HCT116 (cell line): Measurements from ENCODE around the gene LYSMD1. TPM values are rescaled to one million over a fixed set of nuclear protein-coding genes. Genes with fewer than 3 reads are reported as not detected.
A peak's percentile ranks its signal among the peaks of the same experiment; 100 is the strongest.

Source experiments
- ATAC-seq: fragments of 200-7000 bp; cut with Tn5 transposase; 2 replicates; pipeline ENCODE4 v1.9.1; 2020; ENCODE audit warnings: mild to moderate bottlenecking, moderate library complexity
- BruUV-seq: library from RNA; stranded (reverse); fragments of 400-500 nt; replicated peaks from 2 replicates; lab custom pipeline; 2021; lab: Mats Ljungman, UMichigan
- CTCF ChIA-PET: fragments of 300-600 bp; sonication (Branson Sonifier 250); formaldehyde crosslinking; loops from one replicate; lab custom pipeline; 2021; ENCODE audit warnings: antibody characterized with exemption; lab: Charles Lee
- POLR2A ChIA-PET: fragments of 300-600, 350-600 bp; sonication (Branson Sonifier 250); formaldehyde crosslinking; loops from one replicate; lab custom pipeline; 2021; ENCODE audit warnings: antibody characterized with exemption; lab: Charles Lee
- RAD21 ChIA-PET, 2 experiments: fragments of 300-600 bp; sonication (Branson Sonifier 250); formaldehyde crosslinking; loops; one replicate each; lab custom pipeline; 2023; ENCODE audit warnings: low total read pairs in 2 of 2; ENCODE audit not compliant: uncharacterized antibody in 2 of 2, unreplicated experiment in 2 of 2, low non-redundant PET in 1 of 2; lab: Charles Lee
- DNase-seq: peaks from one replicate; pipeline ENCODE4 v3.0.0-alpha.2; 2010; ENCODE audit warnings: low read depth, low spot score
- H2AFZ ChIP-seq: fragments of 200-600 bp; shearing (Covaris generic), sonication (generic); 2 replicates; pipeline ENCODE4 v1.6.1; 2017; ENCODE audit warnings: low read depth, mixed run types, mixed read lengths, antibody characterized with exemption, low read length; ENCODE audit not compliant: poor library complexity, severe bottlenecking
- H3K27ac ChIP-seq: 2 replicates; pipeline ENCODE4 v1.5.1; 2012; ENCODE audit warnings: low read depth, low read length
- H3K27me3 ChIP-seq: fragments of 200-600 bp; sonication (generic); 2 replicates; pipeline ENCODE4 v1.6.1; 2016; ENCODE audit warnings: mixed run types, low read length, mixed read lengths; ENCODE audit not compliant: insufficient read depth
- H3K36me3 ChIP-seq, 2 experiments: fragments of 200-500 bp in 1 of 2; fragments of 200-600 bp in 1 of 2; sonication (Bioruptor generic) in 1 of 2; sonication (generic) in 1 of 2; 2 replicates each; pipeline versions ENCODE4 v1.5.1 to v1.6.1; 2014 to 2016; ENCODE audit warnings: low read length in 2 of 2, inconsistent platforms in 1 of 2, mixed read lengths in 1 of 2, mixed run types in 1 of 2; ENCODE audit not compliant: insufficient read depth in 2 of 2, control insufficient read depth in 1 of 2
- H3K4me1 ChIP-seq, 2 experiments: fragments of 200-600 bp in 1 of 2; sonication (generic) in 1 of 2; 2 replicates each; pipeline versions ENCODE4 v1.5.1 to v1.6.1; 2012 to 2017; ENCODE audit warnings: low read length in 2 of 2, inconsistent platforms in 1 of 2, mild to moderate bottlenecking in 1 of 2, mixed read lengths in 1 of 2, mixed run types in 1 of 2, moderate library complexity in 1 of 2; ENCODE audit not compliant: insufficient read depth in 2 of 2, control insufficient read depth in 1 of 2
- H3K4me2 ChIP-seq: fragments of 200-600 bp; sonication (generic); 2 replicates; pipeline ENCODE4 v1.6.1; 2017; ENCODE audit warnings: mixed run types, low read length, mixed read lengths
- H3K4me3 ChIP-seq, 2 experiments: fragments of 200-600 bp in 1 of 2; sonication (generic) in 1 of 2; replicated peaks in 1 of 2; 2 replicates each; pipeline ENCODE4 v1.5.1; 2011 to 2016; ENCODE audit warnings: low read length in 2 of 2, control low read depth in 1 of 2, low read depth in 1 of 2, mild to moderate bottlenecking in 1 of 2, mixed read lengths in 1 of 2, mixed run types in 1 of 2
- H3K79me2 ChIP-seq: fragments of 200-600 bp; sonication (generic); 2 replicates; pipeline ENCODE4 v1.6.1; 2017; ENCODE audit warnings: mild to moderate bottlenecking, mixed run types, low read length, moderate library complexity, mixed read lengths; ENCODE audit not compliant: insufficient read depth
- H3K9ac ChIP-seq: fragments of 200-600 bp; sonication (generic); 2 replicates; pipeline ENCODE4 v1.6.1; 2016; ENCODE audit warnings: low read length, mixed read lengths
- H3K9me2 ChIP-seq: fragments of 200-600 bp; sonication (generic), shearing (Covaris generic); 2 replicates; pipeline ENCODE4 v1.6.1; 2017; ENCODE audit warnings: mixed run types, mild to moderate bottlenecking, moderate library complexity; ENCODE audit not compliant: insufficient read depth
- H3K9me3 ChIP-seq, 2 experiments: fragments of 200-500 bp in 1 of 2; fragments of 200-600 bp in 1 of 2; sonication (Bioruptor generic) in 1 of 2; sonication (generic) in 1 of 2; 2 replicates each; pipeline ENCODE4 v1.6.1; 2014 to 2017; ENCODE audit warnings: low read length in 2 of 2, mixed read lengths in 2 of 2, inconsistent platforms in 1 of 2, low read depth in 1 of 2, mild to moderate bottlenecking in 1 of 2, mixed run types in 1 of 2, moderate library complexity in 1 of 2; ENCODE audit not compliant: control insufficient read depth in 1 of 2, insufficient read depth in 1 of 2
- H4K20me1 ChIP-seq: fragments of 200-600 bp; sonication (generic), shearing (Covaris generic); 2 replicates; pipeline ENCODE4 v1.6.1; 2017; ENCODE audit warnings: mixed run types, mild to moderate bottlenecking, moderate library complexity; ENCODE audit not compliant: insufficient read depth
- SIN3A ChIP-seq: IDR thresholded peaks from 2 replicates; pipeline ENCODE4 v1.6.1; 2012; ENCODE audit warnings: low read depth
- YY1 ChIP-seq: IDR thresholded peaks from 2 replicates; pipeline ENCODE4 v1.6.1; 2011; ENCODE audit warnings: low read length, low read depth, moderate library complexity, mild to moderate bottlenecking; ENCODE audit not compliant: insufficient replicate concordance; ENCODE audit errors: extremely low read depth
- intact Hi-C: fragments of 100-400 bp; cut with micrococcal nuclease; formaldehyde crosslinking; loops from 2 replicates; pipeline ENCODE4 v1.10.0; 2022
- total RNA-seq: library from RNA; stranded (reverse); gene quantifications from one replicate; pipeline ENCODE4 v1.2.1, GENCODE V29; 2021; ENCODE audit not compliant: unreplicated experiment
- TF ChIP-seq, protein P1 (sequence below), 3 experiments: fragments of 200-600 bp in 1 of 3; sonication (generic) in 1 of 3; IDR thresholded peaks in 2 of 3; conservative IDR thresholded peaks in 1 of 3; 2 replicates each; pipeline ENCODE4 v1.5.1; 2012 to 2017; ENCODE audit warnings: low read depth in 2 of 3, low read length in 2 of 3, antibody characterized with exemption in 1 of 3, borderline replicate concordance in 1 of 3, control low read depth in 1 of 3, mild to moderate bottlenecking in 1 of 3, mixed read lengths in 1 of 3, mixed run types in 1 of 3, moderate library complexity in 1 of 3; ENCODE audit not compliant: insufficient read depth in 1 of 3

The LYSMD1 gene
- total RNA-seq, 1 experiment from 2014 or later, result 5.0 TPM

DNA sequence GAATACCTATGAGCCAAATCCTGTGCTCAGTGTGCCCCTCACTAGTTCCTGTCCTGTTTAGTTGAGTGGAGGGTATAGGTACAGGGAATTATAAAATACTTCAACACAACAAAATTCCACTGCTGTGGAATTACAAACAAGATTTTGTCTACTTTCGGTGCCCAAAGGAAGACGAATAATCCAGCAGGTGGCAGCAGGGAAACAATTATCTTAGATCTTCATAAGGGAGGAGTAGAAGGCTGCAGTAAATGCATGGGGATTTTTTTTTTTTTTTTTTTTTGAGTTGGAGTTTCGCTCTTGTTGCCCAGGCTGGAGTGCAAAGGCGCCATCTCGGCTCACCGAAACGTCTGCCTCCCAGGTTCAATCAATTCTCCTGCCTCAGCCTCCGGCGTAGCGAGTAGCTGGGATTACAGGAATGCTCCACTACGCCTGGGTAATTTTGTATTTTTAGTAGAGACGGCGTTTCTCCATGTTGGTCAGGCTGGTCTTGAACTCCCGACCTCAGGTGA is 30.6 kb upstream of the LYSMD1 start:
- peaks cover 29 to 43% of the 10 kb centered on the region in 2 experiments for H3K4me1 ChIP-seq
- RAD21 ChIA-PET, result interaction anchor here in 1 of 2 experiments (1.0 kb wide), 1 partner anchor 56 kb away, joined by 4 read pairs; no protein-coding TSS in a partner anchor
- H3K27ac ChIP-seq, result peak overlapping the region; percentile 83
- peak overlapping the region; percentile 80 for H3K9ac ChIP-seq
- H3K27me3 ChIP-seq, result no peaks in the 10 kb centered on the region
- no peaks in the 10 kb centered on the region for H3K9me2 ChIP-seq
- peak; percentile 36 for ATAC-seq
- TF ChIP-seq SIN3A, result no peak
- TF ChIP-seq, protein P1, sequence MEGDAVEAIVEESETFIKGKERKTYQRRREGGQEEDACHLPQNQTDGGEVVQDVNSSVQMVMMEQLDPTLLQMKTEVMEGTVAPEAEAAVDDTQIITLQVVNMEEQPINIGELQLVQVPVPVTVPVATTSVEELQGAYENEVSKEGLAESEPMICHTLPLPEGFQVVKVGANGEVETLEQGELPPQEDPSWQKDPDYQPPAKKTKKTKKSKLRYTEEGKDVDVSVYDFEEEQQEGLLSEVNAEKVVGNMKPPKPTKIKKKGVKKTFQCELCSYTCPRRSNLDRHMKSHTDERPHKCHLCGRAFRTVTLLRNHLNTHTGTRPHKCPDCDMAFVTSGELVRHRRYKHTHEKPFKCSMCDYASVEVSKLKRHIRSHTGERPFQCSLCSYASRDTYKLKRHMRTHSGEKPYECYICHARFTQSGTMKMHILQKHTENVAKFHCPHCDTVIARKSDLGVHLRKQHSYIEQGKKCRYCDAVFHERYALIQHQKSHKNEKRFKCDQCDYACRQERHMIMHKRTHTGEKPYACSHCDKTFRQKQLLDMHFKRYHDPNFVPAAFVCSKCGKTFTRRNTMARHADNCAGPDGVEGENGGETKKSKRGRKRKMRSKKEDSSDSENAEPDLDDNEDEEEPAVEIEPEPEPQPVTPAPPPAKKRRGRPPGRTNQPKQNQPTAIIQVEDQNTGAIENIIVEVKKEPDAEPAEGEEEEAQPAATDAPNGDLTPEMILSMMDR (IDR thresholded peaks at IDR 0.05 in 2 of 3, conservative IDR thresholded peaks at IDR 0.05 in 1 of 3; ENCODE audit: borderline replicate concordance in 1 of 3, insufficient read depth in 1 of 3, low read depth in 2 of 3, low read length in 2 of 3), result peak in 2 of 3 experiments; percentile 53 to 54; a peak in 4 of 6 replicates
- peak; percentile 42 for TF ChIP-seq YY1
- no peak overlapping the region for H2AFZ ChIP-seq
- CTCF ChIA-PET, result interaction anchor here (0.7 to 1.7 kb wide), 6 partner anchors 34 to 640 kb away, joined by 3 to 12 read pairs (median 6); partner anchors contain the start of gene PSMD4
- H3K36me3 ChIP-seq, result no peaks in the 10 kb centered on the region
- H3K4me3 ChIP-seq, result peak overlapping the region; percentile 51 to 61
- peak overlapping the region; percentile 92 for H3K4me2 ChIP-seq
- no TSS peak for BruUV-seq
- intact Hi-C loops, result loop anchor here (1.0 to 5.0 kb wide), 6 partner anchors 55 to 641 kb away; partner anchors contain the start of genes C2CD4D, PI4KB, PSMB4 and ZNF687
- DNase-seq, result peak; percentile 80
- POLR2A ChIA-PET, result interaction anchor here (0.6 to 1.5 kb wide), 7 partner anchors 56 to 819 kb away, joined by 3 to 4 read pairs (median 3); partner anchors contain the start of gene GABPB2
- H4K20me1 ChIP-seq, result no peaks in the 10 kb centered on the region
- H3K9me3 ChIP-seq, result no peaks in the 10 kb centered on the region
- H3K79me2 ChIP-seq, result peaks cover 45% of the 10 kb centered on the region
